ENCODE measurements around the gene ARID5B. TPM values are rescaled to one million over a fixed set of nuclear protein-coding genes. Genes with fewer than 3 reads are reported as not detected.
"Not testable (repeated sequence)": the region's sequence is repeated elsewhere in the genome, so short reads cannot be mapped to it uniquely, and the experiment has no call there.

ARID5B gene
- total RNA-seq, 1 donor from 2014 or later, result 76.8 TPM

DNA sequence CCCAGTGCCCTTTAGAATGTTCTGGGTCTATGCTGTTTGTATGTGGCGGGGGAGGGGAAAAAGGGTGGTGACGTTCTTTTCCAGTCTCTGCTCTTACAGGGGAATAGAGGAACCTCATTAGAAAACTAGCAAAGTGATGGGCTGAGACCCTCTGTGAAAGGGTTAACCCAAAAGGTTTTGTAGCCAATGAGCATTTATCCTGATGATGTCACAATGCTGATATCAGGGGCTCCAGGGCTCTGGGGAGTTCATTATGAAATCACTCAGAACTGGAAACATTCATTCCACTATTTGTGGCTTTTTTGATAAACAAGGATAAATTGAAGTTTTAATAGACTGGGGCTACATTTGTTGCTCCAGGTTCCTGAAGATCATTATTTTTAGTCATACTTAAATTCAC, 71.7 kb downstream of the ARID5B start:
- H3K27me3 Mint-ChIP-seq, result no peaks in the 10 kb centered on the region
- H3K36me3 Mint-ChIP-seq (ENCODE audit: low read depth), result peaks cover 60% of the 10 kb centered on the region
- DNase-seq (no peak), ATAC-seq (ENCODE audit: low read depth) (peak; percentile 21)
- H3K9me3 Mint-ChIP-seq, result peaks cover 3% of the 10 kb centered on the region
- peak overlapping the region; percentile 20 for H3K4me3 Mint-ChIP-seq
- CTCF ChIA-PET, result interaction anchor here (0.5 to 1.0 kb wide), 4 partner anchors 33 to 272 kb away, joined by 3 read pairs; no protein-coding TSS in a partner anchor
- H3K4me1 Mint-ChIP-seq, result peaks cover 81% of the 10 kb centered on the region
- intact Hi-C loops (cut with micrococcal nuclease), result no loop called here
- no peak for TF ChIP-seq CTCF (IDR thresholded peaks at IDR 0.05)
- peak overlapping the region; percentile 78 for H3K27ac Mint-ChIP-seq
- POLR2A ChIA-PET, result interaction anchor here (1.3 to 4.8 kb wide), 6 partner anchors 10 to 74 kb away, joined by 3 to 53 read pairs (median 8); partner anchors contain the start of gene ARID5B

DNA sequence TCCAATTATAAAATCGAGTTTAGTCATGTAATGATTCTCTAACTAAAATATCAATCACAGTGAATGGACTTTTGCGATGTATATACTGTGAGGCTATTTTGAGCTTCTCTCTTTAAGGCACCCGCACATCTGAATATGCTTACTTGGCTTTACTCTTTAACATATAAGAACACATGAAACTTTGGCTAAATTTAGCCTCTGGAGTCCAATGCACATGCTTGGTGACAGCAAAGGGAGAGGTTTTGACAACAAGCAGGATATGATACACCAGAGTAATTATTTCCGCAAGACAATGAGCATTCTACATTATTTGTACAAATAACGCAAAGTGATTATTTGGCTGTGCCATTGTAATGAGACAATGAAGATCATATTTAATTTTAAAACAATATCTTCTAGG, 72.4 kb downstream of the ARID5B start:
- Mint-ChIP-seq H3K4me3 (no peak overlapping the region), H3K9me3 (peaks cover 3% of the 10 kb centered on the region), H3K27me3 (no peaks in the 10 kb centered on the region), H3K27ac (peak overlapping the region; percentile 78), H3K36me3 (ENCODE audit: low read depth) (peaks cover 57% of the 10 kb centered on the region), H3K4me1 (peaks cover 81% of the 10 kb centered on the region)
- no peak for DNase-seq
- CTCF ChIA-PET, result interaction anchor here (0.6 to 1.0 kb wide), 3 partner anchors 32 to 271 kb away, joined by 3 read pairs; no protein-coding TSS in a partner anchor
- ATAC-seq (ENCODE audit: low read depth), result no peak
- no peak for TF ChIP-seq CTCF (IDR thresholded peaks at IDR 0.05)
- intact Hi-C loops (cut with micrococcal nuclease), result no loop called here
- POLR2A ChIA-PET, result interaction anchor here (1.3 to 4.8 kb wide), 6 partner anchors 9 to 74 kb away, joined by 3 to 53 read pairs (median 8); partner anchors contain the start of gene ARID5B

- DNase-seq (no peak), ATAC-seq (ENCODE audit: low read depth) (no peak)
- no peak for TF ChIP-seq CTCF (IDR thresholded peaks at IDR 0.05)
- Mint-ChIP-seq H3K4me3 (peak overlapping the region; percentile 60), H3K36me3 (ENCODE audit: low read depth) (peaks cover 55% of the 10 kb centered on the region), H3K4me1 (peaks cover 84% of the 10 kb centered on the region), H3K27ac (peak overlapping the region; percentile 81), H3K27me3 (no peaks in the 10 kb centered on the region), H3K9me3 (peaks cover 3% of the 10 kb centered on the region)
- ChIA-PET CTCF (interaction anchor here (0.8 kb wide), 1 partner anchor 63 kb away, joined by 3 read pairs; no protein-coding TSS in a partner anchor), POLR2A (interaction anchor here (0.7 to 4.8 kb wide), 11 partner anchors 8 to 108 kb away, joined by 3 to 53 read pairs (median 4); partner anchors contain the start of gene ARID5B)
- intact Hi-C loops (cut with micrococcal nuclease), result loop anchor here (1.0 kb wide), 1 partner anchor 7 kb away; no protein-coding TSS in a partner anchor
Measured at GRCh38 chr10:61974601-61975390, 73.3 kb downstream of the ARID5B start.

GRCh38 chr10:61975391-61975932, 74.0 kb downstream of the ARID5B start:
- H3K4me3 Mint-ChIP-seq, result no peak overlapping the region
- H3K27ac Mint-ChIP-seq, result peak overlapping the region; percentile 81
- TF ChIP-seq CTCF (IDR thresholded peaks at IDR 0.05), result no peak
- DNase-seq, result no peak
- POLR2A ChIA-PET, result interaction anchor here (0.7 to 4.8 kb wide), 10 partner anchors 9 to 107 kb away, joined by 3 to 53 read pairs (median 4); partner anchors contain the start of gene ARID5B
- intact Hi-C loops (cut with micrococcal nuclease), result loop anchor here (1.0 kb wide), 1 partner anchor 8 kb away; no protein-coding TSS in a partner anchor
- CTCF ChIA-PET, result interaction anchor here (0.8 to 0.9 kb wide), 2 partner anchors 17 to 62 kb away, joined by 3 read pairs; no protein-coding TSS in a partner anchor
- H3K4me1 Mint-ChIP-seq, result peaks cover 84% of the 10 kb centered on the region
- peaks cover 55% of the 10 kb centered on the region for H3K36me3 Mint-ChIP-seq (ENCODE audit: low read depth)
- peaks cover 3% of the 10 kb centered on the region for H3K9me3 Mint-ChIP-seq
- H3K27me3 Mint-ChIP-seq, result no peaks in the 10 kb centered on the region
- peak; percentile 68 for ATAC-seq (ENCODE audit: low read depth)

- H3K4me1 Mint-ChIP-seq, result peaks cover 90% of the 10 kb centered on the region
Measured at GRCh38 chr10:61976951-61977721, 75.6 kb downstream of the ARID5B start.

More at GRCh38 chr10:61976951-61977721, 75.6 kb downstream of the ARID5B start:
- peaks cover 60% of the 10 kb centered on the region for H3K36me3 Mint-ChIP-seq (ENCODE audit: low read depth)
- H3K9me3 Mint-ChIP-seq; CTCF ChIA-PET; H3K4me3 Mint-ChIP-seq; intact Hi-C loops (cut with micrococcal nuclease); ATAC-seq (ENCODE audit: low read depth); DNase-seq; H3K27me3 Mint-ChIP-seq: not testable (repeated sequence)
- H3K27ac Mint-ChIP-seq, result peak overlapping the region; percentile 87
- POLR2A ChIA-PET, result interaction anchor here (1.1 to 2.8 kb wide), 2 partner anchors 10 to 23 kb away, joined by 6 to 10 read pairs; no protein-coding TSS in a partner anchor

Data from activated B cell treated with CpG ODN at 0.5 μM for 24 hours (primary cell).